ENCODE results near the gene SLC8A3.

Gene SLC8A3

DNA sequence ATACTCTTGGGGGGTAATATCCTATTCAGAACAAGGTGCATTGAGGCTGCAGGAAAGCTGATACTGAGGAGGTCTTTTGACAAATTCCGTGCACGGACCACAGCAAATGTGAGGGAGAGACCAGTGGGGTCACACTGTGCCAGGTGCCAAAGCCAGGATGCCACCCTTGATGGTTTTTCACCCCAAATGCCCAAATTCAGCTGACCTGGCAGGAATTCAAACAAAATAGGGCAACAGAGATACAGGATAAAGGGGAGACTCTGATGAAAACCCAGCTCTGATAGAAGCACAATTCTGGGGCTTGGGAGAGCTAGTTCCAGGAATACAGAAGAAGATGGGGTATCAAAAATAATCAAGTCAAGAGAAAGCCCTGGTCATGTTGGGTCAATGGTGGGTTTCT, 55.3 kb downstream of the SLC8A3 start:
- Histone ChIP-seq H3K9me3 (no peaks in the 10 kb centered on the region), H3K36me3 (no peaks in the 10 kb centered on the region), H3K4me3 (ENCODE audit: low read depth in 1 of 2, low read length in 1 of 2) (no peak overlapping the region), H3K4me1 (ENCODE audit: control insufficient read depth in 1 of 2, insufficient read depth in 1 of 2, low read depth in 1 of 2, low read length in 1 of 2) (no peaks in the 10 kb centered on the region), H3K27me3 (no peaks in the 10 kb centered on the region), H3K27ac (no peak overlapping the region)
- TF ChIP-seq, protein P1, sequence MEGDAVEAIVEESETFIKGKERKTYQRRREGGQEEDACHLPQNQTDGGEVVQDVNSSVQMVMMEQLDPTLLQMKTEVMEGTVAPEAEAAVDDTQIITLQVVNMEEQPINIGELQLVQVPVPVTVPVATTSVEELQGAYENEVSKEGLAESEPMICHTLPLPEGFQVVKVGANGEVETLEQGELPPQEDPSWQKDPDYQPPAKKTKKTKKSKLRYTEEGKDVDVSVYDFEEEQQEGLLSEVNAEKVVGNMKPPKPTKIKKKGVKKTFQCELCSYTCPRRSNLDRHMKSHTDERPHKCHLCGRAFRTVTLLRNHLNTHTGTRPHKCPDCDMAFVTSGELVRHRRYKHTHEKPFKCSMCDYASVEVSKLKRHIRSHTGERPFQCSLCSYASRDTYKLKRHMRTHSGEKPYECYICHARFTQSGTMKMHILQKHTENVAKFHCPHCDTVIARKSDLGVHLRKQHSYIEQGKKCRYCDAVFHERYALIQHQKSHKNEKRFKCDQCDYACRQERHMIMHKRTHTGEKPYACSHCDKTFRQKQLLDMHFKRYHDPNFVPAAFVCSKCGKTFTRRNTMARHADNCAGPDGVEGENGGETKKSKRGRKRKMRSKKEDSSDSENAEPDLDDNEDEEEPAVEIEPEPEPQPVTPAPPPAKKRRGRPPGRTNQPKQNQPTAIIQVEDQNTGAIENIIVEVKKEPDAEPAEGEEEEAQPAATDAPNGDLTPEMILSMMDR (IDR thresholded peaks at IDR 0.05), result no peak

DNA sequence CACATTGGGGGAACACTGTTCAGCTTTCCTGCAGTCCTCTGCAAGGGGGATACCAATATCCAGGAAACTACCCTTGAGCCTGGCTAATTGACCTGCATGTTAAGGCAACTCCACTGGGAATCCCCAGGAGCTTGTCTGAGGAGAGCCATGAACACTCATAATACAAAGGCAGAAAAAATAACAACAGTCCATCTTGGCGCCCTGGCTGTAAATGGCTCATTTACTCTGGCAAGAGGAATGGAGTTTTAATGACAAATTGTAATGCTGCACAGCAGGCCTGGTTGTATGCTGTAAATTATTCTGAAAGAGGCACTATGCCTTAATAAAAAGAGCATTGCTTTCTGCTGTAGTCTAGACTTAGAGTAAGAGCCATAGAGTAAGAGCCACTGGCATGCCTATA, 58.3 kb downstream of the SLC8A3 start:
- Histone ChIP-seq H3K4me1 (ENCODE audit: control insufficient read depth in 1 of 2, insufficient read depth in 1 of 2, low read depth in 1 of 2, low read length in 1 of 2) (no peaks in the 10 kb centered on the region), H3K27ac (no peak overlapping the region), H3K9me3 (no peaks in the 10 kb centered on the region), H3K4me3 (ENCODE audit: low read depth in 1 of 2, low read length in 1 of 2) (no peak overlapping the region), H3K27me3 (no peaks in the 10 kb centered on the region), H3K36me3 (no peaks in the 10 kb centered on the region)
- TF ChIP-seq, protein P1 (IDR thresholded peaks at IDR 0.05), result no peak

DNA sequence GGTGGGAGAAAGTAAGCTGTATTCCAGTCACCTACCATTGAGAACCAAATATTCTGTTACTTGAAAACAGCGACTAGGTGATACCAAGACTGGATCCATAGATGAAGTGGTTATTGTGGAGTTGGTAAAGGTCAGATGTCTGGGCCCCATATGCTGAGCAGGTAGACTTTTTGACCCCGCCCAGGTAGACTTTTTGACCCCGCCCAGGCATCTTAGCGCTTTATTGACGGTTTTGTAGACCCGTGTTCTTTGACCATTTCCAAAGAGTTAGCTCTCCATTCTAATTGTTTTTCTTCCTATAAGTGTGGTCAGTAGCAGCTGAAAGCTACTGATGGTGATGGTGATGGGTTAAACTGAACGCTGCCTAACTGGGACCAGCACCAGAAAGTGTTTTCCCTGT, 61.6 kb downstream of the SLC8A3 start:
- H3K4me1 ChIP-seq (ENCODE audit: control insufficient read depth in 1 of 2, insufficient read depth in 1 of 2, low read depth in 1 of 2, low read length in 1 of 2), result no peaks in the 10 kb centered on the region
- no peak overlapping the region for H3K4me3 ChIP-seq (ENCODE audit: low read depth in 1 of 2, low read length in 1 of 2)
- H3K36me3 ChIP-seq, result no peaks in the 10 kb centered on the region
- no peaks in the 10 kb centered on the region for H3K27me3 ChIP-seq
- H3K27ac ChIP-seq, result no peak overlapping the region
- no peaks in the 10 kb centered on the region for H3K9me3 ChIP-seq
- TF ChIP-seq, protein P1 (IDR thresholded peaks at IDR 0.05), result no peak

GRCh38 chr14:70123796-70124195, 65.0 kb downstream of the SLC8A3 start:
- Histone ChIP-seq H3K36me3 (no peaks in the 10 kb centered on the region), H3K9me3 (no peaks in the 10 kb centered on the region), H3K4me1 (ENCODE audit: control insufficient read depth in 1 of 2, insufficient read depth in 1 of 2, low read depth in 1 of 2, low read length in 1 of 2) (no peaks in the 10 kb centered on the region), H3K27ac (no peak overlapping the region), H3K4me3 (ENCODE audit: low read depth in 1 of 2, low read length in 1 of 2) (no peak overlapping the region), H3K27me3 (no peaks in the 10 kb centered on the region)
- TF ChIP-seq, protein P1 (IDR thresholded peaks at IDR 0.05), result no peak

DNA sequence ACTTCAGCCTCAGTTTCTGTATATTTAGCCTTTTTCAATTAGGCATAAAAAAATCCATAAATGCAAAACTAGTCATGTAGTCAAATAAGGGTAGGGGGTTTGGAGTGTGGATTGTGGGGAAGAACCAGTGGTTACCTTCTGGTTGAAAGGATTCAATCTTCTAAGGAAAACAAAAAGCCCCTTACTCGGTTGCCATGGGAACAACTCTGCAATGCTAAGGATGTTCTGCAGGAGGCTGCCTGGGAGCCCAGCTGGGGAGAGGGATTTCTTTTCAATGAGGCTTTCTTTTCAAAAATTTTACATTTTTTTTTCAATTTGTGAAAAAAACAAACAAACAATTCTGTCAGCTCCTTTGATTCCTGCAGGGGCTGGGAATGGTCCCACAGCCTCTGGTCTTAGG, 67.2 kb downstream of the SLC8A3 start:
- no peaks in the 10 kb centered on the region for H3K9me3 ChIP-seq
- no peaks in the 10 kb centered on the region for H3K27me3 ChIP-seq
- H3K36me3 ChIP-seq, result no peaks in the 10 kb centered on the region
- H3K4me1 ChIP-seq (ENCODE audit: control insufficient read depth in 1 of 2, insufficient read depth in 1 of 2, low read depth in 1 of 2, low read length in 1 of 2), result no peaks in the 10 kb centered on the region
- TF ChIP-seq, protein P1 (IDR thresholded peaks at IDR 0.05), result no peak
- H3K4me3 ChIP-seq (ENCODE audit: low read depth in 1 of 2, low read length in 1 of 2), result no peak overlapping the region
- H3K27ac ChIP-seq, result no peak overlapping the region

DNA sequence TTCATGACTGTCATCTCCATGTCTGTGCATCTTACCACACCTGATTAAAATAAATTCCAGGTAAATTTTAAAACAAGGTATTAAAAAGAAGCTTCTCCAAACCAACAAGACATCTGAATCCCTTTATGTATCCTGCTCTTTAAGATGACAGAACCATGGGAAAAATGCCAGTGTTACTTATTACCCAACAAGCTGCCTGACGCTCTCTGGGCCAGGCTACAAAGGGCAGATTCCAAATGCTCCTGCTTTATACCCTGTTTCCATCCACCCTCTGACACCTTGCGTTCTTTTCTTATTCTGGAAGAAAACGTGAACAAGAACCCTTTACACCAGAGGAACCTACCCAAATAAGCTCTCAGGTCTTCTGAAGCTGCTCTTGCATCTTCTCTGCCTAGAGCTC, 70.7 kb downstream of the SLC8A3 start:
- no peaks in the 10 kb centered on the region for H3K27me3 ChIP-seq
- H3K36me3 ChIP-seq, result no peaks in the 10 kb centered on the region
- H3K4me3 ChIP-seq (ENCODE audit: low read depth in 1 of 2, low read length in 1 of 2), result no peak overlapping the region
- no peaks in the 10 kb centered on the region for H3K9me3 ChIP-seq
- TF ChIP-seq, protein P1 (IDR thresholded peaks at IDR 0.05), result no peak
- H3K4me1 ChIP-seq (ENCODE audit: control insufficient read depth in 1 of 2, insufficient read depth in 1 of 2, low read depth in 1 of 2, low read length in 1 of 2), result no peaks in the 10 kb centered on the region
- no peak overlapping the region for H3K27ac ChIP-seq

Measured in neutrophil (primary cell).